ENCODE data around the gene CALR3. TPM values are rescaled to one million over a fixed set of nuclear protein-coding genes. Genes with fewer than 3 reads are reported as not detected.
"Not testable (repeated sequence)": the region's sequence is repeated elsewhere in the genome, so short reads cannot be mapped to it uniquely, and the experiment has no call there.

The CALR3 gene
- total RNA-seq, 1 donor from 2014 or later = not detected

- Histone ChIP-seq H3K4me3 (no peak overlapping the region), H3K4me1 (no peaks in the 10 kb centered on the region), H3K27ac (no peak overlapping the region), H3K36me3 (peaks cover 0 to 43% of the 10 kb centered on the region in 2 donors), H3K27me3 (no peaks in the 10 kb centered on the region), H3K9me3 (no peaks in the 10 kb centered on the region)
- TF ChIP-seq POLR2AphosphoS5 (IDR thresholded peaks at IDR 0.05; ENCODE audit: insufficient read depth in 1 of 2, low read depth in 1 of 2) (no peak), CTCF (IDR thresholded peaks at IDR 0.05) (no peak), POLR2A (IDR thresholded peaks at IDR 0.05) (no peak)
- intact Hi-C loops (cut with DNase I) = no loop called here
- no peak for DNase-seq (ENCODE audit: extremely low spot score in 2 of 2)
These were observed 12.6 kb upstream of the CALR3 start for GRCh38 chr19:16508546-16508945.

- TF ChIP-seq CTCF (IDR thresholded peaks at IDR 0.05) (no peak), POLR2AphosphoS5 (IDR thresholded peaks at IDR 0.05; ENCODE audit: insufficient read depth in 1 of 2, low read depth in 1 of 2) (no peak), POLR2A (IDR thresholded peaks at IDR 0.05) (no peak)
- H3K27me3 ChIP-seq = no peaks in the 10 kb centered on the region
- no peaks in the 10 kb centered on the region for H3K9me3 ChIP-seq
- no peak overlapping the region for H3K27ac ChIP-seq
- intact Hi-C loops (cut with DNase I) = no loop called here
- H3K36me3 ChIP-seq = peaks cover 0 to 36% of the 10 kb centered on the region in 2 donors
- no peak for DNase-seq (ENCODE audit: extremely low spot score in 2 of 2)
- H3K4me3 ChIP-seq = no peak overlapping the region
- H3K4me1 ChIP-seq = no peaks in the 10 kb centered on the region
These were observed 11.0 kb upstream of the CALR3 start for GRCh38 chr19:16506961-16507360.

GRCh38 chr19:16506161-16506560 lies 10.2 kb upstream of the CALR3 start:
- H3K27me3 ChIP-seq; intact Hi-C loops (cut with DNase I); H3K4me3 ChIP-seq; H3K9me3 ChIP-seq; H3K27ac ChIP-seq; H3K4me1 ChIP-seq; DNase-seq (ENCODE audit: extremely low spot score in 2 of 2): not testable (repeated sequence)
- H3K36me3 ChIP-seq = peaks cover 0 to 28% of the 10 kb centered on the region in 2 donors

- TF ChIP-seq POLR2AphosphoS5 (IDR thresholded peaks at IDR 0.05; ENCODE audit: insufficient read depth in 1 of 2, low read depth in 1 of 2) = no peak
- no peak for TF ChIP-seq CTCF (IDR thresholded peaks at IDR 0.05)
- no peak for TF ChIP-seq POLR2A (IDR thresholded peaks at IDR 0.05)
- H3K4me3 ChIP-seq = no peak overlapping the region
- H3K27ac ChIP-seq = no peak overlapping the region
- no peaks in the 10 kb centered on the region for H3K9me3 ChIP-seq
- no peaks in the 10 kb centered on the region for H3K27me3 ChIP-seq
- no peaks in the 10 kb centered on the region for H3K4me1 ChIP-seq
- DNase-seq (ENCODE audit: extremely low spot score in 2 of 2) = no peak
- peaks cover 0 to 12% of the 10 kb centered on the region in 2 donors for H3K36me3 ChIP-seq
- intact Hi-C loops (cut with DNase I) = no loop called here
These were observed 8.3 kb upstream of the CALR3 start for GRCh38 chr19:16504271-16504670.

- no peak for DNase-seq (ENCODE audit: extremely low spot score in 2 of 2)
- no peak overlapping the region for H3K27ac ChIP-seq
- no peaks in the 10 kb centered on the region for H3K9me3 ChIP-seq
- no peaks in the 10 kb centered on the region for H3K27me3 ChIP-seq
- intact Hi-C loops (cut with DNase I) = no loop called here
- H3K4me3 ChIP-seq = no peak overlapping the region
- TF ChIP-seq POLR2AphosphoS5 (IDR thresholded peaks at IDR 0.05; ENCODE audit: insufficient read depth in 1 of 2, low read depth in 1 of 2) = no peak
- no peak for TF ChIP-seq CTCF (IDR thresholded peaks at IDR 0.05)
- no peak for TF ChIP-seq POLR2A (IDR thresholded peaks at IDR 0.05)
- peaks cover 13% of the 10 kb centered on the region for H3K4me1 ChIP-seq
- no peaks in the 10 kb centered on the region for H3K36me3 ChIP-seq
These were observed 1.9 kb upstream of the CALR3 start for GRCh38 chr19:16497837-16498236.

- Histone ChIP-seq H3K4me1 (peaks cover 13% of the 10 kb centered on the region), H3K4me3 (peak overlapping the region; percentile 66 to 74)
- intact Hi-C loops (cut with DNase I) = no loop called here
These were observed 1.1 kb upstream of the CALR3 start for GRCh38 chr19:16497042-16497441.

More at GRCh38 chr19:16497042-16497441, 1.1 kb upstream of the CALR3 start:
- TF ChIP-seq POLR2AphosphoS5 (IDR thresholded peaks at IDR 0.05; ENCODE audit: insufficient read depth in 1 of 2, low read depth in 1 of 2) = no peak
- TF ChIP-seq CTCF (IDR thresholded peaks at IDR 0.05) = no peak
- no peak for TF ChIP-seq POLR2A (IDR thresholded peaks at IDR 0.05)
- no peaks in the 10 kb centered on the region for H3K9me3 ChIP-seq
- DNase-seq (ENCODE audit: extremely low spot score in 2 of 2) = no peak
- no peaks in the 10 kb centered on the region for H3K36me3 ChIP-seq
- no peaks in the 10 kb centered on the region for H3K27me3 ChIP-seq
- no peak overlapping the region for H3K27ac ChIP-seq
